Measurements from ENCODE around the gene MTERF2. TPM values are rescaled to one million over a fixed set of nuclear protein-coding genes. Genes with fewer than 3 reads are reported as not detected.

MTERF2 gene
- total and polyA plus RNA-seq, 4 donors = 6.4 to 18.9 (median 13.7) TPM

DNA sequence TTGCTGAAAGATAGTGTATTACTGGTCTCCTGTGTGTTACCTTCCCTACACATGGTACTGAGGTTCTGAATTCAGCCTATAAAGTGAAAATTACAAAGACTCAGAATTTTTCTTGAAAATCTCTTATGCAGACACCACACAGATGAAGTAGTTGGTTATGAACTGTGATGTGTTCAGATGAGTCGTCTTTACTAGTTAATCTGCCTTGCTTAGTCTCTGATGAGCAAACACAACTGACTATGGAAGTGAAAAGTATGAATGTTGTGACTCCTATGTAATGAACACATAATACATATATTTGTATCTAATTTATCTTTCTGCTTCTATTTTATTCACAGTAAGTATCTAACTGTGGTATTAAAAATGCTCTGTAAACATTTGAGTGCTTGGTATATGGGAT, 4.7 kb downstream of the MTERF2 start:
- Histone ChIP-seq H3K27ac (ENCODE audit: low read depth in 1 of 2, low read length in 2 of 2) (no peak overlapping the region), H3K9me3 (ENCODE audit: control insufficient read depth in 4 of 4, low read length in 3 of 4) (no peaks in the 10 kb centered on the region), H3K36me3 (ENCODE audit: control insufficient read depth in 4 of 4, insufficient read depth in 3 of 4, low read depth in 1 of 4, low read length in 3 of 4) (peaks cover 0 to 3% (median 1%) of the 10 kb centered on the region in 4 donors), H3K4me1 (ENCODE audit: control insufficient read depth in 4 of 4, insufficient read depth in 4 of 4, low read length in 3 of 4) (peaks cover 15 to 32% (median 20%) of the 10 kb centered on the region in 4 donors), H3K27me3 (ENCODE audit: control insufficient read depth in 4 of 4, insufficient read depth in 4 of 4, low read length in 3 of 4) (no peaks in the 10 kb centered on the region), H3K9ac (ENCODE audit: low read depth in 1 of 2, low read length in 2 of 2) (no peak overlapping the region), H3K4me3 (ENCODE audit: low read depth in 1 of 3, low read length in 3 of 3) (no peak overlapping the region)
- TF ChIP-seq TAF1 (conservative IDR thresholded peaks at IDR 0.05) = no peak
- no peak for TF ChIP-seq RXRA (IDR thresholded peaks at IDR 0.05)
- no peak for DNase-seq (ENCODE audit: low spot score)
- WGBS = 90% methylated on average over 1 of the region's 1 CpG

DNA sequence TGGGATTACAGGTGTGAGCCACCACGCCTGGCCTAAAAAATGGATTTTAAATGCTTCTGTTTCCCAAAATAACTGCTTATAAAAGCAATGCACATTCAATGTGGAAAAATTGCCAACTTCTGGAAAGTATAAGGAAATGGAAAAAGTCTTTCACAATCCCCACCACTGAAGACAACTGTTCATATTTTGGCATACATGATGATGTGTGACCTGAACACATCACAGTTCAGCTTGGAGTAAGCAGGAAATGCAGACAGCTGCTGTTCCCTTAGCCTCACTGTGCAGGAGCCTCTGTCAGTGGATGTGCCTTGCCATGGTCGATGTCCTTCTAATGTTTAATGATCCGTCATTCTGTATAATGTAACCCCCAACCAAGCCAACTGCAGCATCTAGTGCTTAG, 5.2 kb downstream of the MTERF2 start:
- 86% methylated on average over 3 of the region's 3 CpGs for WGBS
- TF ChIP-seq RAD21 (IDR thresholded peaks at IDR 0.05) (peak in 1 of 2 donors; percentile 22), FOXA2 (IDR thresholded peaks at IDR 0.05) (no peak), NR2F2 (IDR thresholded peaks at IDR 0.05) (peak; percentile 75), FOXA1 (IDR thresholded peaks at IDR 0.05) (no peak)
- Histone ChIP-seq H3K4me3 (ENCODE audit: low read depth in 1 of 3, low read length in 3 of 3) (no peak overlapping the region), H3K27ac (ENCODE audit: low read depth in 1 of 2, low read length in 2 of 2) (no peak overlapping the region), H3K4me1 (ENCODE audit: control insufficient read depth in 4 of 4, insufficient read depth in 4 of 4, low read length in 3 of 4) (peaks cover 16 to 36% (median 22%) of the 10 kb centered on the region in 4 donors), H3K9ac (ENCODE audit: low read depth in 1 of 2, low read length in 2 of 2) (no peak overlapping the region), H3K27me3 (ENCODE audit: control insufficient read depth in 4 of 4, insufficient read depth in 4 of 4, low read length in 3 of 4) (no peaks in the 10 kb centered on the region), H3K36me3 (ENCODE audit: control insufficient read depth in 4 of 4, insufficient read depth in 3 of 4, low read depth in 1 of 4, low read length in 3 of 4) (peaks cover 0 to 3% (median 1%) of the 10 kb centered on the region in 4 donors), H3K9me3 (ENCODE audit: control insufficient read depth in 4 of 4, low read length in 3 of 4) (no peaks in the 10 kb centered on the region)
- DNase-seq (ENCODE audit: low spot score) = no peak

DNA sequence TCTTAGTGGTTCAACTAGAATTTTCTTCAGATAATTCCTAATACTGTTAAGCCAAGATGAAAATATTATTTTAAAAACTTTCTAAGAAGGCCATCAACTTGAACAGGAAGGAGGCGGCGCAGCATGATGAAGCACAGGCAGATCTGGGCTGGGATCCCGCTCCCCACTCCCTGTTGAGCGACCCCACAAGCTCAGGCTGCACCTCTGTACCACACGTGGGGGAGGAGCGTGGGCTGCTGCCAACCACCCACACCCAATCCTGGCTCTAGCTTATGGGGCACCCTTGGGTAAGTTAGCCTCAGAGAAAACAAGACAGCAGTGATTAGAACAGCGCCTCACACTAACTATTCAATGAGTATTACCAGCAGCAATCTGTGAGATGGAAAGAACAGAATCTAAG, 6.0 kb downstream of the MTERF2 start:
- no peak overlapping the region for H3K9ac ChIP-seq (ENCODE audit: low read depth in 1 of 2, low read length in 2 of 2)
- H3K27me3 ChIP-seq (ENCODE audit: control insufficient read depth in 4 of 4, insufficient read depth in 4 of 4, low read length in 3 of 4) = no peaks in the 10 kb centered on the region
- no peaks in the 10 kb centered on the region for H3K9me3 ChIP-seq (ENCODE audit: control insufficient read depth in 4 of 4, low read length in 3 of 4)
- peaks cover 16 to 39% (median 25%) of the 10 kb centered on the region in 4 donors for H3K4me1 ChIP-seq (ENCODE audit: control insufficient read depth in 4 of 4, insufficient read depth in 4 of 4, low read length in 3 of 4)
- peak overlapping the region in 1 of 2 donors; percentile 6 for H3K27ac ChIP-seq (ENCODE audit: low read depth in 1 of 2, low read length in 2 of 2)
- WGBS = 92% methylated on average over 7 of the region's 7 CpGs
- no peak overlapping the region for H3K4me3 ChIP-seq (ENCODE audit: low read depth in 1 of 3, low read length in 3 of 3)
- peaks cover 0 to 3% (median 1%) of the 10 kb centered on the region in 4 donors for H3K36me3 ChIP-seq (ENCODE audit: control insufficient read depth in 4 of 4, insufficient read depth in 3 of 4, low read depth in 1 of 4, low read length in 3 of 4)
- no peak for DNase-seq (ENCODE audit: low spot score)
- TF ChIP-seq HNF4G (IDR thresholded peaks at IDR 0.05) (no peak), JUND (IDR thresholded peaks at IDR 0.05) (no peak), HNF4A (conservative IDR thresholded peaks at IDR 0.05) (no peak), GABPA (IDR thresholded peaks at IDR 0.05 in 1 of 2, conservative IDR thresholded peaks at IDR 0.05 in 1 of 2) (no peak), TAF1 (conservative IDR thresholded peaks at IDR 0.05) (no peak), YY1 (IDR thresholded peaks at IDR 0.05) (no peak), SP1 (IDR thresholded peaks at IDR 0.05) (no peak), NR2F2 (IDR thresholded peaks at IDR 0.05) (no peak), EGR1 (IDR thresholded peaks at IDR 0.05; ENCODE audit: low read depth in 2 of 2) (no peak), FOXA2 (IDR thresholded peaks at IDR 0.05) (no peak), RXRA (IDR thresholded peaks at IDR 0.05) (no peak), RAD21 (IDR thresholded peaks at IDR 0.05) (no peak)
- TF ChIP-seq, protein P1, sequence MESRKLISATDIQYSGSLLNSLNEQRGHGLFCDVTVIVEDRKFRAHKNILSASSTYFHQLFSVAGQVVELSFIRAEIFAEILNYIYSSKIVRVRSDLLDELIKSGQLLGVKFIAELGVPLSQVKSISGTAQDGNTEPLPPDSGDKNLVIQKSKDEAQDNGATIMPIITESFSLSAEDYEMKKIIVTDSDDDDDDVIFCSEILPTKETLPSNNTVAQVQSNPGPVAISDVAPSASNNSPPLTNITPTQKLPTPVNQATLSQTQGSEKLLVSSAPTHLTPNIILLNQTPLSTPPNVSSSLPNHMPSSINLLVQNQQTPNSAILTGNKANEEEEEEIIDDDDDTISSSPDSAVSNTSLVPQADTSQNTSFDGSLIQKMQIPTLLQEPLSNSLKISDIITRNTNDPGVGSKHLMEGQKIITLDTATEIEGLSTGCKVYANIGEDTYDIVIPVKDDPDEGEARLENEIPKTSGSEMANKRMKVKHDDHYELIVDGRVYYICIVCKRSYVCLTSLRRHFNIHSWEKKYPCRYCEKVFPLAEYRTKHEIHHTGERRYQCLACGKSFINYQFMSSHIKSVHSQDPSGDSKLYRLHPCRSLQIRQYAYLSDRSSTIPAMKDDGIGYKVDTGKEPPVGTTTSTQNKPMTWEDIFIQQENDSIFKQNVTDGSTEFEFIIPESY (IDR thresholded peaks at IDR 0.05) = no peak
- TF ChIP-seq, protein P2, sequence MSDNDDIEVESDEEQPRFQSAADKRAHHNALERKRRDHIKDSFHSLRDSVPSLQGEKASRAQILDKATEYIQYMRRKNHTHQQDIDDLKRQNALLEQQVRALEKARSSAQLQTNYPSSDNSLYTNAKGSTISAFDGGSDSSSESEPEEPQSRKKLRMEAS (IDR thresholded peaks at IDR 0.05) = no peak
- TF ChIP-seq, protein P3, sequence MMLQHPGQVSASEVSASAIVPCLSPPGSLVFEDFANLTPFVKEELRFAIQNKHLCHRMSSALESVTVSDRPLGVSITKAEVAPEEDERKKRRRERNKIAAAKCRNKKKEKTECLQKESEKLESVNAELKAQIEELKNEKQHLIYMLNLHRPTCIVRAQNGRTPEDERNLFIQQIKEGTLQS (IDR thresholded peaks at IDR 0.05) = no peak
- TF ChIP-seq, protein P4, sequence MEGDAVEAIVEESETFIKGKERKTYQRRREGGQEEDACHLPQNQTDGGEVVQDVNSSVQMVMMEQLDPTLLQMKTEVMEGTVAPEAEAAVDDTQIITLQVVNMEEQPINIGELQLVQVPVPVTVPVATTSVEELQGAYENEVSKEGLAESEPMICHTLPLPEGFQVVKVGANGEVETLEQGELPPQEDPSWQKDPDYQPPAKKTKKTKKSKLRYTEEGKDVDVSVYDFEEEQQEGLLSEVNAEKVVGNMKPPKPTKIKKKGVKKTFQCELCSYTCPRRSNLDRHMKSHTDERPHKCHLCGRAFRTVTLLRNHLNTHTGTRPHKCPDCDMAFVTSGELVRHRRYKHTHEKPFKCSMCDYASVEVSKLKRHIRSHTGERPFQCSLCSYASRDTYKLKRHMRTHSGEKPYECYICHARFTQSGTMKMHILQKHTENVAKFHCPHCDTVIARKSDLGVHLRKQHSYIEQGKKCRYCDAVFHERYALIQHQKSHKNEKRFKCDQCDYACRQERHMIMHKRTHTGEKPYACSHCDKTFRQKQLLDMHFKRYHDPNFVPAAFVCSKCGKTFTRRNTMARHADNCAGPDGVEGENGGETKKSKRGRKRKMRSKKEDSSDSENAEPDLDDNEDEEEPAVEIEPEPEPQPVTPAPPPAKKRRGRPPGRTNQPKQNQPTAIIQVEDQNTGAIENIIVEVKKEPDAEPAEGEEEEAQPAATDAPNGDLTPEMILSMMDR (IDR thresholded peaks at IDR 0.05; ENCODE audit: low read depth, low read length, missing input control) = no peak
- TF ChIP-seq, protein P5, sequence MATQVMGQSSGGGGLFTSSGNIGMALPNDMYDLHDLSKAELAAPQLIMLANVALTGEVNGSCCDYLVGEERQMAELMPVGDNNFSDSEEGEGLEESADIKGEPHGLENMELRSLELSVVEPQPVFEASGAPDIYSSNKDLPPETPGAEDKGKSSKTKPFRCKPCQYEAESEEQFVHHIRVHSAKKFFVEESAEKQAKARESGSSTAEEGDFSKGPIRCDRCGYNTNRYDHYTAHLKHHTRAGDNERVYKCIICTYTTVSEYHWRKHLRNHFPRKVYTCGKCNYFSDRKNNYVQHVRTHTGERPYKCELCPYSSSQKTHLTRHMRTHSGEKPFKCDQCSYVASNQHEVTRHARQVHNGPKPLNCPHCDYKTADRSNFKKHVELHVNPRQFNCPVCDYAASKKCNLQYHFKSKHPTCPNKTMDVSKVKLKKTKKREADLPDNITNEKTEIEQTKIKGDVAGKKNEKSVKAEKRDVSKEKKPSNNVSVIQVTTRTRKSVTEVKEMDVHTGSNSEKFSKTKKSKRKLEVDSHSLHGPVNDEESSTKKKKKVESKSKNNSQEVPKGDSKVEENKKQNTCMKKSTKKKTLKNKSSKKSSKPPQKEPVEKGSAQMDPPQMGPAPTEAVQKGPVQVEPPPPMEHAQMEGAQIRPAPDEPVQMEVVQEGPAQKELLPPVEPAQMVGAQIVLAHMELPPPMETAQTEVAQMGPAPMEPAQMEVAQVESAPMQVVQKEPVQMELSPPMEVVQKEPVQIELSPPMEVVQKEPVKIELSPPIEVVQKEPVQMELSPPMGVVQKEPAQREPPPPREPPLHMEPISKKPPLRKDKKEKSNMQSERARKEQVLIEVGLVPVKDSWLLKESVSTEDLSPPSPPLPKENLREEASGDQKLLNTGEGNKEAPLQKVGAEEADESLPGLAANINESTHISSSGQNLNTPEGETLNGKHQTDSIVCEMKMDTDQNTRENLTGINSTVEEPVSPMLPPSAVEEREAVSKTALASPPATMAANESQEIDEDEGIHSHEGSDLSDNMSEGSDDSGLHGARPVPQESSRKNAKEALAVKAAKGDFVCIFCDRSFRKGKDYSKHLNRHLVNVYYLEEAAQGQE (IDR thresholded peaks at IDR 0.05) = no peak

Data from liver (tissue), 9 donors.